Liver (tissue), 3 donors: ENCODE results near the gene VPS13C.

Experiments used
- RAD21 ChIP-seq, 2 donors: IDR thresholded peaks; 2 replicates each; pipeline ENCODE4 v1.6.1; 2016; ENCODE audit warnings: antibody characterized with exemption in 2 of 2, mild to moderate bottlenecking in 2 of 2
- TF ChIP-seq, protein P1 (sequence below): fragments of 150-350 bp; IDR thresholded peaks from 2 replicates; pipeline ENCODE4 v1.5.1; 2017; ENCODE audit warnings: improper control_type of control experiment, low read depth, low read length; ENCODE audit not compliant: missing input control
- TF ChIP-seq, protein P2 (sequence below): IDR thresholded peaks from 2 replicates; pipeline ENCODE4 v1.6.1; 2016; ENCODE audit warnings: antibody characterized with exemption, mild to moderate bottlenecking
- donor health status: healthy.
- donor health status: healthy.

GRCh38 chr15:62107571-62108121 lies 47.4 kb upstream of the VPS13C start:
- TF ChIP-seq, protein P1, sequence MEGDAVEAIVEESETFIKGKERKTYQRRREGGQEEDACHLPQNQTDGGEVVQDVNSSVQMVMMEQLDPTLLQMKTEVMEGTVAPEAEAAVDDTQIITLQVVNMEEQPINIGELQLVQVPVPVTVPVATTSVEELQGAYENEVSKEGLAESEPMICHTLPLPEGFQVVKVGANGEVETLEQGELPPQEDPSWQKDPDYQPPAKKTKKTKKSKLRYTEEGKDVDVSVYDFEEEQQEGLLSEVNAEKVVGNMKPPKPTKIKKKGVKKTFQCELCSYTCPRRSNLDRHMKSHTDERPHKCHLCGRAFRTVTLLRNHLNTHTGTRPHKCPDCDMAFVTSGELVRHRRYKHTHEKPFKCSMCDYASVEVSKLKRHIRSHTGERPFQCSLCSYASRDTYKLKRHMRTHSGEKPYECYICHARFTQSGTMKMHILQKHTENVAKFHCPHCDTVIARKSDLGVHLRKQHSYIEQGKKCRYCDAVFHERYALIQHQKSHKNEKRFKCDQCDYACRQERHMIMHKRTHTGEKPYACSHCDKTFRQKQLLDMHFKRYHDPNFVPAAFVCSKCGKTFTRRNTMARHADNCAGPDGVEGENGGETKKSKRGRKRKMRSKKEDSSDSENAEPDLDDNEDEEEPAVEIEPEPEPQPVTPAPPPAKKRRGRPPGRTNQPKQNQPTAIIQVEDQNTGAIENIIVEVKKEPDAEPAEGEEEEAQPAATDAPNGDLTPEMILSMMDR, result no peak
- TF ChIP-seq RAD21 (IDR thresholded peaks at IDR 0.05), result no peak
- TF ChIP-seq, protein P2, sequence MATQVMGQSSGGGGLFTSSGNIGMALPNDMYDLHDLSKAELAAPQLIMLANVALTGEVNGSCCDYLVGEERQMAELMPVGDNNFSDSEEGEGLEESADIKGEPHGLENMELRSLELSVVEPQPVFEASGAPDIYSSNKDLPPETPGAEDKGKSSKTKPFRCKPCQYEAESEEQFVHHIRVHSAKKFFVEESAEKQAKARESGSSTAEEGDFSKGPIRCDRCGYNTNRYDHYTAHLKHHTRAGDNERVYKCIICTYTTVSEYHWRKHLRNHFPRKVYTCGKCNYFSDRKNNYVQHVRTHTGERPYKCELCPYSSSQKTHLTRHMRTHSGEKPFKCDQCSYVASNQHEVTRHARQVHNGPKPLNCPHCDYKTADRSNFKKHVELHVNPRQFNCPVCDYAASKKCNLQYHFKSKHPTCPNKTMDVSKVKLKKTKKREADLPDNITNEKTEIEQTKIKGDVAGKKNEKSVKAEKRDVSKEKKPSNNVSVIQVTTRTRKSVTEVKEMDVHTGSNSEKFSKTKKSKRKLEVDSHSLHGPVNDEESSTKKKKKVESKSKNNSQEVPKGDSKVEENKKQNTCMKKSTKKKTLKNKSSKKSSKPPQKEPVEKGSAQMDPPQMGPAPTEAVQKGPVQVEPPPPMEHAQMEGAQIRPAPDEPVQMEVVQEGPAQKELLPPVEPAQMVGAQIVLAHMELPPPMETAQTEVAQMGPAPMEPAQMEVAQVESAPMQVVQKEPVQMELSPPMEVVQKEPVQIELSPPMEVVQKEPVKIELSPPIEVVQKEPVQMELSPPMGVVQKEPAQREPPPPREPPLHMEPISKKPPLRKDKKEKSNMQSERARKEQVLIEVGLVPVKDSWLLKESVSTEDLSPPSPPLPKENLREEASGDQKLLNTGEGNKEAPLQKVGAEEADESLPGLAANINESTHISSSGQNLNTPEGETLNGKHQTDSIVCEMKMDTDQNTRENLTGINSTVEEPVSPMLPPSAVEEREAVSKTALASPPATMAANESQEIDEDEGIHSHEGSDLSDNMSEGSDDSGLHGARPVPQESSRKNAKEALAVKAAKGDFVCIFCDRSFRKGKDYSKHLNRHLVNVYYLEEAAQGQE, result no peak
